ENCODE measurements around the gene GPR63. TPM values are rescaled to one million over a fixed set of nuclear protein-coding genes. Genes with fewer than 3 reads are reported as not detected.

Gene GPR63
- total and polyA plus RNA-seq, 9 of the 15 experiments (the other 6 are each of a cell fraction or from before 2014, with no cell fraction given), result 1.6 to 5.1 (median 3.7) TPM

DNA sequence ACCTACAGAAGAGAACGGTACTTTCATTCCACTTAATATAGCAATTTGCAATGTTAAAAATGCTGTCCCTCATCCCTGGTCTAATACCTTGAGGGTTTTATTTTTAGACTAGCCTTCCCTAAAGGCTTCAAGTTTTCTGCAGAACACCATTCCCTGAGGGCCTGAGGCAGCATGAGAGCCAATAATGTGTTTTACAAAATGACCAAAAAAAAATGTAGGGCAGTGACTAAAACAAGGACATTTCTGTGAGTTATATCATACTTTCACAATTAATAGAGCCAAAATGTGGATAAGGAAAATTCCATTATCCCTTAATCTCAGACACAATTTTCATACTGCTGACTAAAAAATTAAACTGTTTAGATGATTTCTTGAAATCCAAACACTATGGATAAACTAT lies 22.7 kb downstream of the GPR63 start (continued):
- TF ChIP-seq CXXC5 (CRISPR knock-in tag; IDR thresholded peaks at IDR 0.05), result no peak

DNA sequence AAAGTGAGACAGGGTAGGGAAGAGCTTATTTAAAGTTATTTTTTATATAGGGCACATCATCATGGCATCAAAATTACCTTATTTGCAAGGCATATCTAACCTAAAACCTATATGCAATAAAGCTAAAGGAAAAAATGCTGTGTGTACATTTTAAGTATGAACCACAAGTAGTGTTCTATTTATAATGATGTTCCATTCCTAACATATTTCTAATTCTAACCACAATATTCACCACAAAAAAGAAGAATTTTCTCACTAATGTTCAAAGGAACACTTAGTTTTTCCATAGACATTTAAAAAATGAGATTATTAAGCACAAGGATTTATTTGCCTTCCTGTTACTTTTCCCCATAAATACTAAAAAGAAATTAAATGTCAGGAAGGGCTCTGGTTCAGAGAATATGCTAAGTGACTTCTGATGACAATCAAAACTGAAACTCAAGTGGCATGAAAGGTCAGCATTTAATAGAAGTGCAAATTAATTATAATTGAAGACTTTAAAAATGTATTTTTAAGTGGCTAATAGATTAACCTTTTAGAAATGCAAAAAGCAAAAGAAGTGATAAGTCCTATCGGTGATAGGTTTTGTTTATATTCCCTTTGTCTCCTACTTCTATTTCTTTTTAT lies 25.1 kb downstream of the GPR63 start:
- intact Hi-C loops (cut with micrococcal nuclease), result no loop called here
- WGBS (ENCODE audit: insufficient coverage, low coverage, missing lambda C conversion rate), result 94% methylated on average over 1 of the region's 1 CpG
- Histone ChIP-seq H2AFZ (ENCODE audit: low read depth, low read length) (no peak overlapping the region), H3K4me2 (ENCODE audit: insufficient read depth, low read length) (no peak overlapping the region), H3K9me1 (ENCODE audit: control insufficient read depth, insufficient read depth, low read length) (no peaks in the 10 kb centered on the region), H3K27me3 (ENCODE audit: control insufficient read depth in 2 of 2, insufficient read depth in 2 of 2, low read length in 2 of 2) (no peaks in the 10 kb centered on the region), H3K79me2 (ENCODE audit: control insufficient read depth, insufficient read depth, low read length) (no peaks in the 10 kb centered on the region; the same call in 2 of the 3 replicates), H4K20me1 (replicated peaks; ENCODE audit: control insufficient read depth, insufficient read depth, low read length) (no peaks in the 10 kb centered on the region), H3K27ac (ENCODE audit: extremely low read depth, low read depth, low read length) (no peak overlapping the region), H3K9me3 (replicated peaks; ENCODE audit: control insufficient read depth, insufficient read depth, low read depth, low read length) (no peaks in the 10 kb centered on the region), H3K9ac (ENCODE audit: insufficient read depth in 1 of 2, low read depth in 2 of 2, low read length in 2 of 2) (no peak overlapping the region), H3K36me3 (ENCODE audit: control insufficient read depth, insufficient read depth, low read length) (no peaks in the 10 kb centered on the region), H3K4me3 (no peak overlapping the region), H3K4me1 (replicated peaks in 1 of 2; ENCODE audit: control insufficient read depth in 2 of 2, insufficient read depth in 2 of 2, low read length in 2 of 2) (peaks cover 0 to 4% of the 10 kb centered on the region in 2 experiments; a peak in 3 of 5 replicates)
- ChIA-PET POLR2A (no interaction called here), CTCF (ENCODE audit: low intra/inter-chr PET ratio) (no interaction called here)
- no TSS peak for BruUV-seq (replicated peaks)
- DNase-seq (ENCODE audit: extremely low read depth in 1 of 4, low spot score in 3 of 4) (no peak), FAIRE-seq (no peak), ATAC-seq (no peak)
- in situ Hi-C loops (cut with MboI), result no loop called here
- TF ChIP-seq ZNF224 (CRISPR knock-in tag; IDR thresholded peaks at IDR 0.05) (no peak), ZNF316 (IDR thresholded peaks at IDR 0.05) (peak; percentile 58; the same call in 1 of the 2 replicates)

DNA sequence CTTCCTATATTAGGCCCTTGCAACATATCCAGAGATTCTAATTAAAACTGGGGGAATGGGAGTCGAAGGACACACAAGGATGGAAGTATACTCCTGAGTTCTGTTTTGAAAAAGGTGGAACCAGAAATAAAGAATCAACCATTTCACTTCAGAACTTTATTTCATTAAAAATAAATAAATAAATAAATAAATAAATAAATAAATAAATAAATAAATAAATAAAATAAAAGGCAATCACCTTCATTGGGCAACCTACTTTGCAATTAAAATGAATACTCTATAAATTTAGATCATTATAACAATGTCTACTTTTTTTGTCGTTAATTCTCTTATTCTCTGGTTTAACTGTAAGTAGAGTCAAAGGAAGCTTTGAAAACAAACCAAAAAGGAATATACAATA lies 25.6 kb downstream of the GPR63 start:
- ATAC-seq (no peak), DNase-seq (ENCODE audit: extremely low read depth in 1 of 4, low spot score in 3 of 4) (no peak), FAIRE-seq (no peak)
- 35% methylated on average over 2 of the region's 2 CpGs for WGBS (ENCODE audit: insufficient coverage, low coverage, missing lambda C conversion rate)
- Histone ChIP-seq H3K9ac (ENCODE audit: insufficient read depth in 1 of 2, low read depth in 2 of 2, low read length in 2 of 2) (no peak overlapping the region), H3K4me2 (ENCODE audit: insufficient read depth, low read length) (no peak overlapping the region), H3K27me3 (ENCODE audit: control insufficient read depth in 2 of 2, insufficient read depth in 2 of 2, low read length in 2 of 2) (no peaks in the 10 kb centered on the region), H3K27ac (ENCODE audit: extremely low read depth, low read depth, low read length) (no peak overlapping the region), H3K36me3 (ENCODE audit: control insufficient read depth, insufficient read depth, low read length) (no peaks in the 10 kb centered on the region), H3K4me1 (replicated peaks in 1 of 2; ENCODE audit: control insufficient read depth in 2 of 2, insufficient read depth in 2 of 2, low read length in 2 of 2) (peaks cover 0 to 4% of the 10 kb centered on the region in 2 experiments; a peak in 3 of 5 replicates), H3K9me3 (replicated peaks; ENCODE audit: control insufficient read depth, insufficient read depth, low read depth, low read length) (no peaks in the 10 kb centered on the region), H2AFZ (ENCODE audit: low read depth, low read length) (no peak overlapping the region), H3K79me2 (ENCODE audit: control insufficient read depth, insufficient read depth, low read length) (no peaks in the 10 kb centered on the region; the same call in 2 of the 3 replicates), H3K9me1 (ENCODE audit: control insufficient read depth, insufficient read depth, low read length) (no peaks in the 10 kb centered on the region), H3K4me3 (no peak overlapping the region), H4K20me1 (replicated peaks; ENCODE audit: control insufficient read depth, insufficient read depth, low read length) (no peaks in the 10 kb centered on the region)
- intact Hi-C loops (cut with micrococcal nuclease) (no loop called here), in situ Hi-C loops (cut with MboI) (no loop called here)
- ChIA-PET CTCF (ENCODE audit: low intra/inter-chr PET ratio) (no interaction called here), POLR2A (no interaction called here)
- no TSS peak for BruUV-seq (replicated peaks)
- TF ChIP-seq HDGF (IDR thresholded peaks at IDR 0.05) (no peak), HEY1 (CRISPR knock-in tag; IDR thresholded peaks at IDR 0.05; ENCODE audit: borderline replicate concordance) (no peak), CHD4 (IDR thresholded peaks at IDR 0.05; ENCODE audit: insufficient read depth, insufficient replicate concordance, low read depth, low read length, poor library complexity, severe bottlenecking) (no peak)
- TF ChIP-seq, protein P1, sequence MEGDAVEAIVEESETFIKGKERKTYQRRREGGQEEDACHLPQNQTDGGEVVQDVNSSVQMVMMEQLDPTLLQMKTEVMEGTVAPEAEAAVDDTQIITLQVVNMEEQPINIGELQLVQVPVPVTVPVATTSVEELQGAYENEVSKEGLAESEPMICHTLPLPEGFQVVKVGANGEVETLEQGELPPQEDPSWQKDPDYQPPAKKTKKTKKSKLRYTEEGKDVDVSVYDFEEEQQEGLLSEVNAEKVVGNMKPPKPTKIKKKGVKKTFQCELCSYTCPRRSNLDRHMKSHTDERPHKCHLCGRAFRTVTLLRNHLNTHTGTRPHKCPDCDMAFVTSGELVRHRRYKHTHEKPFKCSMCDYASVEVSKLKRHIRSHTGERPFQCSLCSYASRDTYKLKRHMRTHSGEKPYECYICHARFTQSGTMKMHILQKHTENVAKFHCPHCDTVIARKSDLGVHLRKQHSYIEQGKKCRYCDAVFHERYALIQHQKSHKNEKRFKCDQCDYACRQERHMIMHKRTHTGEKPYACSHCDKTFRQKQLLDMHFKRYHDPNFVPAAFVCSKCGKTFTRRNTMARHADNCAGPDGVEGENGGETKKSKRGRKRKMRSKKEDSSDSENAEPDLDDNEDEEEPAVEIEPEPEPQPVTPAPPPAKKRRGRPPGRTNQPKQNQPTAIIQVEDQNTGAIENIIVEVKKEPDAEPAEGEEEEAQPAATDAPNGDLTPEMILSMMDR (IDR thresholded peaks at IDR 0.05 in 2 of 3, conservative IDR thresholded peaks at IDR 0.05 in 1 of 3; ENCODE audit: insufficient read depth in 2 of 3, low read depth in 1 of 3, low read length in 3 of 3), result no peak
- TF ChIP-seq, protein P2, sequence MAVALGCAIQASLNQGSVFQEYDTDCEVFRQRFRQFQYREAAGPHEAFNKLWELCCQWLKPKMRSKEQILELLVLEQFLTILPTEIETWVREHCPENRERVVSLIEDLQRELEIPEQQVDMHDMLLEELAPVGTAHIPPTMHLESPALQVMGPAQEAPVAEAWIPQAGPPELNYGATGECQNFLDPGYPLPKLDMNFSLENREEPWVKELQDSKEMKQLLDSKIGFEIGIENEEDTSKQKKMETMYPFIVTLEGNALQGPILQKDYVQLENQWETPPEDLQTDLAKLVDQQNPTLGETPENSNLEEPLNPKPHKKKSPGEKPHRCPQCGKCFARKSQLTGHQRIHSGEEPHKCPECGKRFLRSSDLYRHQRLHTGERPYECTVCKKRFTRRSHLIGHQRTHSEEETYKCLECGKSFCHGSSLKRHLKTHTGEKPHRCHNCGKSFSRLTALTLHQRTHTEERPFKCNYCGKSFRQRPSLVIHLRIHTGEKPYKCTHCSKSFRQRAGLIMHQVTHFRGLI (CRISPR knock-in tag; IDR thresholded peaks at IDR 0.05), result no peak
- TF ChIP-seq, protein P3, sequence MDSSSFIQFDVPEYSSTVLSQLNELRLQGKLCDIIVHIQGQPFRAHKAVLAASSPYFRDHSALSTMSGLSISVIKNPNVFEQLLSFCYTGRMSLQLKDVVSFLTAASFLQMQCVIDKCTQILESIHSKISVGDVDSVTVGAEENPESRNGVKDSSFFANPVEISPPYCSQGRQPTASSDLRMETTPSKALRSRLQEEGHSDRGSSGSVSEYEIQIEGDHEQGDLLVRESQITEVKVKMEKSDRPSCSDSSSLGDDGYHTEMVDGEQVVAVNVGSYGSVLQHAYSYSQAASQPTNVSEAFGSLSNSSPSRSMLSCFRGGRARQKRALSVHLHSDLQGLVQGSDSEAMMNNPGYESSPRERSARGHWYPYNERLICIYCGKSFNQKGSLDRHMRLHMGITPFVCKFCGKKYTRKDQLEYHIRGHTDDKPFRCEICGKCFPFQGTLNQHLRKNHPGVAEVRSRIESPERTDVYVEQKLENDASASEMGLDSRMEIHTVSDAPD (CRISPR knock-in tag; IDR thresholded peaks at IDR 0.05), result no peak

Measured in K562 (cell line).